ENCODE results near the gene FHL2.
A peak's percentile ranks its signal among the peaks of the same experiment; 100 is the strongest.
"Not testable (repeated sequence)": the region's sequence is repeated elsewhere in the genome, so short reads cannot be mapped to it uniquely, and the experiment has no call there.

Gene FHL2, protein sequence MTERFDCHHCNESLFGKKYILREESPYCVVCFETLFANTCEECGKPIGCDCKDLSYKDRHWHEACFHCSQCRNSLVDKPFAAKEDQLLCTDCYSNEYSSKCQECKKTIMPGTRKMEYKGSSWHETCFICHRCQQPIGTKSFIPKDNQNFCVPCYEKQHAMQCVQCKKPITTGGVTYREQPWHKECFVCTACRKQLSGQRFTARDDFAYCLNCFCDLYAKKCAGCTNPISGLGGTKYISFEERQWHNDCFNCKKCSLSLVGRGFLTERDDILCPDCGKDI

DNA sequence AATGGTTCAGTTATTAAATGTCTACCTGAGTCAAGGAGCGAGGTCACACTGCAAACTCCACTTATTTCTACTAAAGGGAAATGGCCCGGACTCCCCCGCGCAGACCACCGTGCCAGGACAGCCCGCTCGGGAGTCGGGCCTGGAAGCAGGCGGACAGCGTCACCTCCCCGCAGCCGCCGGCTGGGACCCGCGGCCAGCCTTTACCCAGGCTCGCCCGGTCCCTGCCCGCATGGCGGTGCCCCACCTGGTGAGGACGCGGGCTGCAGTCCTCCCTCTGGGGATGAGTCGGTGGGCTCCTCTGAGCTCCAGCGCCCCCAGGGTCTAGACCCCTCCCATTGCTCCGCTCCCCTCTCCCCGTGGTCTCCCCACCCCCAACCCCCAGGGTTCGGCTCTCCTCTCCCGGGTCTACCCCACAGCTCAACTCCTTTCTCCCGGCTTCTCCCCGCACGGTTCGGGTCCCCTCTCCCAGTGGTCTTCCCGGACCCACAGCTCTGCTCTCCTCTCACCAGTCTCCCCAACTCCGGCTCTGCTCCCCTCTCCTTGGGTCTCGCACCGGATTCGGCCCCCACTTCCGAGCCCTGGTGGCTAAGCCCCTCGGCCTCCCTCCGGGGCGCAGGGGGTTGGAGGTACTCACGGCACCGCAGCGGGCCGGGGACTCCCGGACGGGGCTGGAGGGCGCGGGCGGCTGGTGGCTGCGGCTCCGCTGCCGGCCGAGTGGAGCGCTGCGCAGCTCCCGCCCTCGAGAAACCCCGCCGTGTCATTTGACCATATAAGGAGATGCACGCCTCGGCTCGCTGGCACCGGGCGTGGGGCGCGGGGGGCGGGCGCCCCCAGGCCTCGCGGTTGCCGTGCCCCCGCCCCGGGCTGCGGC is at the start of gene FHL2:
FHL2 (minus strand) TSS at position 716 of the 871 bp plus-strand sequence. CDS start 12,535 bp downstream, outside the sequence.
- DNase-seq (ENCODE audit: low read depth): peak; percentile 91

DNA sequence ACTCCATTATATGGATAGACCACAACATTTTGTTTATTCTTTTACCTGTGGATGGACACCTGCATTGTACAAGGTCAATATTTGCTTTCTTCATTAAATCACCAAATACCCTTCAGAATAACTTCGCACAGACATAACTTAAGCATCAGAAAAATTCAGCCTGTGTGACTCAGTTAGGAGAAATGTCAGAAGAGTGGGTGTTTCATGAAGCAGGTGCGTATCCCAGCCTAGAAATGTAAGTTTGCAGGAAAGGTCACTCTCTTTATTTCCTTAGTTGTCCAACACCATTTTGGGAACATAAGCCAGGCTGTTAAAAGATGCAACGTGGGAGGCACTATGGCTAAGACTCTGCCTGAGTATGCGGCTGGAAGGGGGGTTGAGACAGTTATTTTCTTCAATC is 48.6 kb upstream of the FHL2 start:
- peak; percentile 71 for DNase-seq (ENCODE audit: low read depth)

DNA sequence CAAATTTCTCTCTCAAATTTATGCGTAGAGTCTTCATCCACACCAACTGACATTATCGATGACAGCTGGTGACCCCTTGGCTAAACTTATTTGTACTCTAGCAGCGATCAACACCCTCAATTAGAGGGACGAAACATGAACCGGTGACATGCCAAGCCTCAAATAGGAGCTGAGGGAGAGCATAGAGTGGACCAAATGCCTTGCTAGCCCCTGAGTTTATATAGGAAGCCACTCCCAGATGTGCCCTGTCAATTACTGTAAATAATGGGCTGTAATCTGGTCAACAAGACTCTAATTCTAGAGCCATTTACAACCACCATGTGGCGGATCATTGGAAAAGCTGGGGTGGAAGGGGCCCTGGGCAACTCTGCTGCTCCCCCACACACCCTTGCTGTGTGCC is 47.6 kb upstream of the FHL2 start:
- no peak for DNase-seq (ENCODE audit: low read depth)

DNA sequence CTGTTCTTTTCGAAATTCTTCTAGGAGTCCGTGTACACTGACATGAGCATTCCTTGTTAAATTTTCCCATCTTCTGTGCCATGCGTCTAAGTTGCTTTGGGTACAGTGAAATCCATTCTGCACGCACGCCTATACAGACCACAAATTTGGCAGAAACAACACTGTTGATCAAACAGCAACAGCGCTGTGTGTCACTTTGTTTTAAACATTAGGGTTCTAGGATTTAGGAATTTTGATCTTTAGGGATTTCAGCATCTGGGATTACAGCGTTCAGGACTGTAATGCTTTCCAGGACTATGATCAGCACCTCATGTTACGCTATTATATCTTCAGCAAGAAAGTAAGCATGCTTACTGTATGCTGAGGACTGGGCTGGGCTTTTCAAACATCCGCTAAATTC is 47.1 kb upstream of the FHL2 start:
- DNase-seq (ENCODE audit: low read depth): no peak

DNA sequence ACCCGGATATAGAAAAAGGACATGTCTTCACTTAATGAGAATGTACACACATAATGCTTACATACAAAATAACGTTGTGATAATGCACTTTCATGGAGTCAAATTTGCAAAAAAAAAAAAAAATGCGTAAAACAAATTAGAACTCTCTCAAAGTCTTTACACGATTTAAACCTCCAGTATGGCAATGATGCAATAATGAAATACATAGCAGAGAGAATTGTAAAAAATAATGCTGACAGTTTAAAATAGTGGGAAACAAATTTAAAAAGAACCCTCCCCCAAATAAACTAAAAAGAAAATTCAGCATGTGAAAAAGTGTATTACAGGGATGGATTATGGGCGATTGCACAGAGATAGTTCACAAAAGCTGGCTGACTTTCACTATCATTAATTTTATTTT is 46.6 kb upstream of the FHL2 start:
- no peak for DNase-seq (ENCODE audit: low read depth)

DNA sequence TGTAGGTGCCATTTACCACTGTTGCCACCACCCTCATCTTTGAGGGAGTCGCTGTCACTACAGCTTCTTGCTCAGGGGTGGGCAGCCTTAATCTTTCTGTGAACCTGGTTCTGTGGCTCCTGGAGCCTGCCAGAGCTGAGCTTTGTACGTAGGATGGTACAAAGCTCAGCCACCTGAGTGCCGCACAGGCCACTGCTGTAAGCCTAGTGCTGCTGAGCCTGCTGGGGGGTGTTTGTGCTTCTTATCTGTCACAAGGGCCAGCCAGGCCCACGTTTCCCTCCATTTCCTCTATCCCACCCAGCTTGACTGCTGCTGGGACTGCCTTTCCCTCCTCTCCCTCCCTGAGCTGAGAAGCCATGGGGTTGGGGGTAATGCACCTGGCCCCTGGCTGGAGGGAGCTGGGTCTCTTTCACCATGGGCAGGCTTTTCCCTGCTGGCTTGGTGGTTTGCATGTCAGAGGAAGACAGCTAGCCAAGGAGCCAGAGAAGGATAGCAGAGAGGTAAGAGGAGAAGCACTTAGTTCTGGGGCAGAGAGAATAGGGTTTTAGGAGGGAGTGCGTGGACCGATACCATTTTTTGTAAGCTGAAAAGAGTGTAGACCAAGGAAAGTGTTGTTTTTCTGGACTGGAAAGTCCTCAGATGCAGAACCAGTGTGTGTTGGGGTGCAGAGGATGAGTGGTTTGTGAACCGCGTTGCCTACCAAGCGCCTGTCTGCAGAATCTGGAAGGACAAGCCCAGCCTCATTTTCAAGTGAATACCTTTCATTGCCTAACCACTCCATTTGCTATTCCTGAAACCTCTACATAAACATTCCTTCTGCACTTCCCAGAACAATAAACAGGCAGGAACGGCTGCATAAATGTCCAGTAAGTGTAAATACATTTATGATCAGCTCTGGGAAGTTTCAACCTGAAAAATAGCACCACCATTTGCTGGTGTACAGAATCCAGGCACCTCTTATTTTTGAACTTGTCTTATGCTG is 45.1 kb upstream of the FHL2 start:
- peak; percentile 23 for DNase-seq (ENCODE audit: low read depth)

DNA sequence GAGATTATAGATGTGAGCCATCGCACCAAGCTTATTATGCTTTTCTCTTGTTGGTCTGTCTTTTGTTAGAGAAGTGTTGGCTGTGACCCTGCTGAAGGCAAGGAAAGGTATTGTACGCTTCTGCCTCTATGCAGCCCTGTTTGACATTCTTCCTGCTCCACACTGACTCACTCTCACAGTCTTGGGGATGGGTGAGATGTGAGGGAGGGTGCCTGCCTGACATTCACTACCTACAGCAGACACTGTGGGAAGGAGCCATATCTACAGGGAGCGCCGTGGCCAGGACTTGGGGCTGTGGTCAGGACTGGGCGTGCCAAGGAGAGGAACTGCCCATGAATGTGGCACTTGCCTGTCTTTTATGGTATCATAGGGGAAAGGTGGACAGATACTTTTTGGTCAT is 43.9 kb upstream of the FHL2 start:
- no peak for DNase-seq (ENCODE audit: low read depth)

DNA sequence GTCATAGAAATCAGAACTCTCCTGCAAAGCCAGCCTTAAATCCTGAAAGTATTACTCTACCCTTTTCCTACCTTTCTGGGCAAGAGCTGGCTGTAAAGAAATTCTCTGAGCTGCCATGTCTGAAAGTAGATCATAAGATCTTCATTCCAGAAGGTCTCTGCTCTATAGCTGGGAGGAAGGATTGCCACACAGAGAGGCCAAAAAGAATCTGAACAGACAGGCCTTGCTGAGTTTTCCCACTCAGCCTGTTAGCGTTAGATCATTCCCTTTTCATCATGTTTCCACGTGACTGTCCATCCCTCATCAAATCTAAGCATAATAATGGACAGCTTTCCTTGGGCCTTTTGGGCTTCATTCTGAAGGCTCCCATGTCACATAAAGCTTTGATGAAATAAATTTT is 43.2 kb upstream of the FHL2 start:
- peak; percentile 23 for DNase-seq (ENCODE audit: low read depth)

DNA sequence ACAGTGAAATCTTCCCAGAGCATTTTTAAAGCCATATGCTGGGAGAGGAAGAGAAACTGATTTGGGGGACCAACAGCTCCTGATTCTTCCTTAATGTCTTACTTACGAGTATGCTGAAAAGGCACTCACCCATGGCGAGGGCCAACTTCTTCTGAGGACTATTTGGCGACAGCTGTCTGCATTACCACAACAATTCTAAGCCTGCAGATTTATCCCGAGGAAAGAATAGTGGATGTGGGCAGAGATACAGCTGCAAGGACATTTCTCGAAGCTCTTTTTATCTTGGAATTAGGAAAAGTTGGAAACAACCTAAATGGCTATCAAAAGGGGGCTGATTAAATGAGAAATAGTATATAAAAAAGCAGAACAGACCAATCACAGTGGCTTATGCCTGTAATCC is 40.3 kb upstream of the FHL2 start:
- no peak for DNase-seq (ENCODE audit: low read depth)

DNA sequence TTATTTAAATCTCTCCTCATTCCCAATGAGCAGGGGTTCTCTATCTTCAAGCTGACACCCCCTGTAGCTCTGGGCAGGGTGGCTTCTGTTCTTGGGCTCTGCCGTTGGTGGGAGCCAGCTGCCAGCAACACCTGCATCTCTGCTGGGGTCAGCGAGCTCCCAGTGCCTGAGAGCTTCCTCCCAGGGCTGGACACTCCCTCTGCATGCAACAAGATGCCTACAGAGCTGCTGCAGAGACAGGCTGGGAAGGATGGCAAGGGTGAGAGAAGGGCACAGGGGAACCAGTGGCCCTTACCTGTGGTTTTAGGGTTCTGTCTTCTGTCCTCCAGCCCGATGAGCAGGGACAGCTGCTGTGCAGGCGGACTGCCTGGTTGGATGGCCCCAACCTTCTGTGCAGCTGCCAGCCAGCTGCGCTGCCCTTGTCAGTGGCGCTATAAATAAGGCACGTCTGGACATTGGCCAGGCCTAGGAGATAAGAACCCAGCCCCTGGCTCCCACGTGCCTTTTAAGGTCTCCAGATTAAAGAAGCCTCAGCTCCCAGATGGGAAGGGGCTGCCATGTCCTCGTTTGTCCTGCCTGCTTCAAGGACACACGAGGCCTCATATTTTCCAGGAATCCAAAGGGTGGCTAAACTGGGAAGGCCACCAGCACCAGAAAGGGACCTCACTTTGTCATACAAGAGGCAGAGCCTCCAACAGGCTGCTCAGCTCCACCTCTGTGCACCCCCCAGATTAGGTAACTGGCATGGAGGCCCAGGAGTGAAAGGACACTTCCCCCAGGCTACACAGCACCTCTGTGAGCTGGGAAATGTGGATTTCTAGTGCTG is 39.5 kb upstream of the FHL2 start:
- peak; percentile 70 for DNase-seq (ENCODE audit: low read depth)

DNA sequence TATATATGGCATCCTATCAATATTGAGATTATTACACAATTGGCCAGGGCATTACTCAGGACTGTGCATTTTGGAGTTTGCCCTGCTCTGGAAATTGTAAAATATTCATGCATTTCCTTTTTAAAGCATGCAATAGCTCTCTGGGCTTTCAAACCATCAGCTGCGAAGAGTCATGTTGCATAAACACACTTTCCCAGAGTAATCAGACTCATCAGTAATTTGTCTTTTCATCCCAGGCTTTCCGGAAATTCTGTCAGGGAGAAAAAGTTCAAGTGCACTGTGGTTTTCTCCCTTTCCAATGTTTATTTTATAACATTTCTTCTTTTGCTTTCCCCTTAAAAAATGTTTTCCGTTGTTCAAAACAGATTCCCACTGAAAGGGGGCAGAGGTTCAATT is 38.9 kb upstream of the FHL2 start:
- peak; percentile 92 for DNase-seq (ENCODE audit: low read depth)

DNA sequence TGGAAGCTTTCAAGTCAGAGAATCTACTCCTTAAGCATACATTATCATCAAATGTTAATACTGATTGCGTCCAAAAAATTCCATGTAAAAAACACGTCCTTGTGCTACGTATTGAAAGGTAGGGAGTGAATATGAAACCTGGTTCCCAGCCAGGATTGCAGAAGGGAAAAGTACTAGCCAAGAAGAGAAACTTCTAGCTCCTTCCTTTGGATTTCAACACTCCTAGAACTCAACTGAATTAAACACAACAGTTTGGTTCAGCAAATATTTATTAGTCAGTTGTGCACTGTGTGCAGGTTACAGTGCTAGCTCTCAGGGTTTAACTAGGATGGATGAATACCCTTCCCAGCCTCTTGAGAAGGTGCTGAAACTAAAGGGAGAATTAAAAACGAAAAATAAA is 33.9 kb upstream of the FHL2 start:
- peak; percentile 77 for DNase-seq (ENCODE audit: low read depth)

DNA sequence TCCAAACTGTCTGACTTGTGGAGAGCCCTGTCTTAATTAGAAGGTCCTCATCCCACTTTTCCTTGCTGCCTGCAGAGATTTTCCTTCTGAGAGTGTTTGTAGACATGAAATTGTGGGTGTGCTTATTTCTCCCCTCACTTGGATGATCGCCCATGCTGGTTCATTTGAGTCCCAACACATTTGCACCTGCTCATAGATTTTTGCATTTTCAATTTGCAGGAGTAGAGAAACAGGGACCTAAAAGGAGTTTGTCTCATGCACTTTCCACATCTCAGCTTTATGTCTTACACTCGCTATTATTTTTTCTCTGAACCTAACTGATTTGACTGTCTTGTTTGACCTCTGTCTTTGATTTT is 33.2 kb upstream of the FHL2 start:
- DNase-seq (ENCODE audit: low read depth): no peak

DNA sequence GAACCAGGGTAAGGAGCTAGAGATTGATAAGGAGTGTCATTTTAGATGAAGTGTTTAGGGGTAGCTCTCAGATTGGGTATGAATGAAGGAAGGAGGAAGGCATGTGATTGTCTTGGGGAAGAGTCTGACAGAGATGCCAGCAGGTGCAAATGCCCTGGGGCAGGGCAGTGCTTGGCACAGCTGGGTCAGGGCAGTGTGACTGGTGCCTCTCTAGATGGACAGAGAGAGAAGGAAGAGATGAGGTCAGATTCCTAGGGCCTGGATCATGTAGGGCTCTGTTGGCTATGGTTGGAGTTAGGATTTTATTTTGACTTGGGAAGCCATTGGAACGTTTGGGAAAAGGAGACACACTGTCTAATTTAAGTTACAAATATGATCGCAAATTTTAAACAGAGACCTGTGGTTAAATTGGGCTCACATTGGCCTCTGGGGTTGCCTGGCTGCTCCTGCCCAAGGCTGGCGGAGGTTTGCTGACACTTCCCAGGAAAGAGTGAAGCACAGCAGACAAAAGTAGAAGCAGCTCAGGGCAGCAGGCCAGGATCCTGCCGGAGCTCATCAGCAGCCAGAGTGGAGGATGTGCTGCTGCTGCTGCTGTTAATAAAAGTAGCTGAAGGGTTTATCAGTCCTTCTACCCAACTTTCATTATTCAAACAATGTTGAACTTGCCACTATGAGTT is 32.7 kb upstream of the FHL2 start:
- DNase-seq (ENCODE audit: low read depth): peak; percentile 62

DNA sequence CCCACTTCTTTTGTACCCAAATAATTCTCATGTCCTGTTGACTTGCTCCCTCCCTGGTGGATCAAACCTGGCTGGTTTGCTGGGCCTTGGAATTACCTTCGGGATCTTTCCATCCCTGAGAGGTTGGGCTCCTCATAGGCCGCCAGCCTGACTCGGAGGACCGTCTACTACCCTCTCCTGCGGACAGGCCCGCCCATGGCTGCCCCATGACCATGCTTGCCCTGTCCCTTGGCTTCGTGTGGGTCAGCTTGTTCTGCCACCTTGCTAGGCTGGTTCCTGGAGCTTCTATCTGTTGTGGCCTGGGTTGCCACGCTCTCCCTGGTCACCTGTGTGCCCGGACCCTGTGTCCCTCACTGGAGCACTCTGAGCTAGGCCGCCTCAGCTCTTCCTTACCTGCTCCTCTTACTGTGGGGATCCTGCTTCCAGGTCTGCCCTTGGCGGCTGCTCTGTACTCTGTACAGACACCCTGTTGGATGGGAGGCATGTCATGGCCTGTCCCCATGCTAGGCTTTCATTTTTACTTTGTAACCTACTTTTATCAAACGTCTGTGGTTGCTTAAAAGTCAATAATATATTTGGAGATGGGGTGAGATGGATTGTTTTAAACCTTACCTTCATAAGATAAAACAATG is 29.7 kb upstream of the FHL2 start:
- DNase-seq (ENCODE audit: low read depth): no peak

DNA sequence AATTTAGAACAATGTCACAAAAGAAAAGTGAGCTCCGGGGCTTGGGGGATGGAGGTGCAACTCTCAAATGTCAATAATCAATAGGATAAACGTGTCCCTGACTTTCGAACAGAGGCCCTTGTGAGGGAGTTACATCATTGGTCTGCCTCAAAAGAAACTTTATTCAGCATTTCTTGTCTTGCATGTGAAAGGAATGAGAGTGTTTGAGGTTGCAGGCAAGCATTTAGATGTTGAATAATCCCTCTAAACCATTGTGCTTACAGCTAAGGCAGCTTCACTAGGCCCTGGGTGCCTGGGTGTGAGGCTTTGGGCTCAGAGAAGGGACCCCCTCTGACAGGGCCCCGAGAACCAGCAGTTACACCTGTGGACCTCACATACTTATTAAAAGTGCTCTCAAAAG is 28.6 kb upstream of the FHL2 start:
- no peak for DNase-seq (ENCODE audit: low read depth)

DNA sequence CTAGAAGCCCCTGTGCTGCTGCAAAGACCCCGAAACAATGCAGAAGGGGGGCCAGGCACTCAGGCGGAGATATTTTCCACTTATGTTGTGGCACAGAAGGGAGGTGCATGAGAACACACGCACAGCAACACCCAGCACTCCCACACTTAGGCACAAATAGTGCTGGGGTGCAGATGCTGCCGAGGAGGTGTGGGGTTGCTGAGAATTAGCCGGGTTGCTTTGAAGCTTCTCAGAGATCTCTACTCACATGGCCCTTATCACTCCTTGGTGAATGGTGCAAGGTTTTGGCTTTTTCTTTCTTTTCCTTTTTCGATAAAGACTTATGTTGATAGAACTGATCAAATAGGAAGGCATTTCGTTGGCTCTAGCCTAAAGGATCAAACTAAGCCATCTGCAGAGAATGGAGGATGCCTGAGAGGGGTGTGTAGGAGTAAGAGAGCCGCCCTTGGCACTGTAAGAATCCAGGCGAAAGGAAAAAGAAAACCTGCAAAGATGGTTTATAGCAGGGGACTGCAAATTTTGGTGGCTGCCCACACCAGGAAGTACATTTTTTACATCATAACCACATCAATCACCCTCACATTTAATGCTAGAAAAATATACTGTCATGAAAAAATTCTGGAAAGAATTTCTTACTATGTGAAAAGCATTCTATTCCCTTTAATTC is 27.9 kb upstream of the FHL2 start:
- DNase-seq (ENCODE audit: low read depth): no peak

DNA sequence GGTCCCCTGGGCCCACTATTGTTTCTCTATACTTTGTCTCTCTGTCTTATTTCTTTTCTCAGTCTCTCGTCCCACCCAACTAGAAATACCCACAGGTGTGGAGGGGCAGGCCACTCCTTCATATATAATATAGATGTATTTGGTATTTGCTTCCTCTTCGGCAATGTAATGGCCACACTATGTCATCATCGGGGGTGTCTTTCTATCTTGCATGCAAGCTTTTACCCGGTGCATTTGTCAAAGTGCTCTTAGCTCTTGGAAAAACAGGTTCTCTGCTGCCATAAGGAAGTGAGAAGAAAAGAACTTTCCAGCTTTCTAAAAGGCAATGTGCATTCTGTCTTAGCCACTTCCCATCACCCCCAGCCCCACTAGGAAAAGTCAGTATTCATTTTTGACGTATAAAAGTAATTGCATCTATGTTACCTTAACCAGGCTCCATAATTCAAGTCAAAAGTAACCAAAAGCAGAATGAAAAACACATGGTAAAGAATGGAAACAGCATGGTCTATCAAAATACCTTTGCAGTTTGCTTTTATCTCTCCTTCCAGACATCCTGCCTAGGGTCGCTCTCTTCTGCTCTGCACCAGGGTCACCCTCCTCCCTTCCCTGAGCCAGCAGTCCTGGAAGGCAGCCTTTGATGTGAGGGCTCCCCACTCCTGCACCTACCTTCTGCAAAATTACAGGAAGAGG is 27.2 kb upstream of the FHL2 start:
- DNase-seq (ENCODE audit: low read depth): no peak

DNA sequence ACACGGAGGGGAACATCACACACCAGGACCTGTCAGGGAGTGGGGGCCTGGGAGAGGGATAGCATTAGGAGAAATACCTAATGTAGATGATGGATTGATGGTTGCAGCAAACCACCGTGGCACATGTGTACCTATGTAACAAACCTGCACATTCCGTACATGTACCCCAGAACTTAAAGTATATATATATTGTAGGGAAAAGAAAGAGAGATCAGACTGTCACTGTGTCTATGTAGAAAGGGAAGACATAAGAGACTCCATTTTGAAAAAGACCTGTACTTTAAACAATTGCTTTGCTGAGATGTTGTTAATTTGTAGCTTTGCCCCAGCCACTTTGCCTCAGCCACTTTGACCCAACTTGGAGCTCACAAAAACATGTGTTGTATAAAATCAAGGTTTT is 26.0 kb upstream of the FHL2 start:
- DNase-seq (ENCODE audit: low read depth): not testable (repeated sequence)
